GM21360 (cell line): ENCODE results near the gene NIM1K.
"Not testable (repeated sequence)": the region's sequence is repeated elsewhere in the genome, so short reads cannot be mapped to it uniquely, and the experiment has no call there.

Source experiments
- ATAC-seq: cut with Tn5 transposase; IDR thresholded peaks from one replicate; pipeline ENCODE4 v1.9.1; 2021; ENCODE audit warnings: mild to moderate bottlenecking, moderate library complexity; ENCODE audit not compliant: unreplicated experiment

NIM1K gene

GRCh38 chr5:43191740-43192557, at the start of gene NIM1K:
Gene NIM1K (plus strand): TSS chr5:43192225. CDS start chr5:43245776, 53,551 bp downstream.
- peak; percentile 62 for ATAC-seq

GRCh38 chr5:43145071-43145470, 47.0 kb upstream of the NIM1K start:
- no peak for ATAC-seq

- ATAC-seq: no peak
These were observed 45.1 kb upstream of the NIM1K start for GRCh38 chr5:43146958-43147357.

- ATAC-seq: no peak
These were observed 43.6 kb upstream of the NIM1K start for GRCh38 chr5:43148417-43148816.

GRCh38 chr5:43149231-43149630, 42.8 kb upstream of the NIM1K start:
- ATAC-seq: no peak

GRCh38 chr5:43150075-43150474, 42.0 kb upstream of the NIM1K start:
- ATAC-seq: no peak

- no peak for ATAC-seq
These were observed 41.3 kb upstream of the NIM1K start for GRCh38 chr5:43150748-43151147.

- ATAC-seq: no peak
These were observed 39.1 kb upstream of the NIM1K start for GRCh38 chr5:43152946-43153345.

GRCh38 chr5:43154469-43154868, 37.6 kb upstream of the NIM1K start:
- no peak for ATAC-seq

- ATAC-seq: no peak
These were observed 36.5 kb upstream of the NIM1K start for GRCh38 chr5:43155394-43156096.

GRCh38 chr5:43156388-43156787, 35.6 kb upstream of the NIM1K start:
- ATAC-seq: no peak

GRCh38 chr5:43157068-43157467, 35.0 kb upstream of the NIM1K start:
- no peak for ATAC-seq

GRCh38 chr5:43161244-43161643, 30.8 kb upstream of the NIM1K start:
- ATAC-seq: no peak

GRCh38 chr5:43164801-43165200, 27.2 kb upstream of the NIM1K start:
- not testable (repeated sequence) for ATAC-seq

GRCh38 chr5:43165323-43165722, 26.7 kb upstream of the NIM1K start:
- ATAC-seq: no peak

GRCh38 chr5:43168175-43168574, 23.9 kb upstream of the NIM1K start:
- no peak for ATAC-seq

GRCh38 chr5:43171451-43171850, 20.6 kb upstream of the NIM1K start:
- no peak for ATAC-seq

GRCh38 chr5:43171926-43172325, 20.1 kb upstream of the NIM1K start:
- no peak for ATAC-seq

GRCh38 chr5:43172779-43173178, 19.2 kb upstream of the NIM1K start:
- ATAC-seq: no peak

- ATAC-seq: no peak
These were observed 17.4 kb upstream of the NIM1K start for GRCh38 chr5:43174586-43174985.

GRCh38 chr5:43179836-43180235, 12.2 kb upstream of the NIM1K start:
- ATAC-seq: no peak

GRCh38 chr5:43182421-43182820, 9.6 kb upstream of the NIM1K start:
- ATAC-seq: no peak
